Measurements from ENCODE around the gene AUTS2.

The AUTS2 gene

DNA sequence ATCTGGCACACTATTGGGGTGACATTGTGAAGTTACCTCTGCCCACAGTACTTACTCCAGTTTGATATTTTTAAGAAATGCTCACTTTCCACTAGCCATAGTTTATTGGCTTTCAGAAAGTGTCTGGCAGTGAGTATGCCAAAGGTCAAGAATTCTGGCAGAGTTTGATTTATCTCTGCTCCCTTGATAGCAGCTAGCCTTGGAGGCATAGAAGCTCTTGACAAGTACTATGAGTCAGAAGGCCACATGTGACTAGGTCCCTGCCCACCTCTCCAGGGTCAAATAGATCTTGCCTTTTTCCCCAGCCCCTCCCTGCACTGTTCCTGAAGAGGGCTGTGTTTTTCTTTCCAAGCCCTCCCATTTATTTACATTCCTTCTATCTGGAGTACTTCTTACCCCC is 202.2 kb downstream of the AUTS2 start:
- no peak for DNase-seq

DNA sequence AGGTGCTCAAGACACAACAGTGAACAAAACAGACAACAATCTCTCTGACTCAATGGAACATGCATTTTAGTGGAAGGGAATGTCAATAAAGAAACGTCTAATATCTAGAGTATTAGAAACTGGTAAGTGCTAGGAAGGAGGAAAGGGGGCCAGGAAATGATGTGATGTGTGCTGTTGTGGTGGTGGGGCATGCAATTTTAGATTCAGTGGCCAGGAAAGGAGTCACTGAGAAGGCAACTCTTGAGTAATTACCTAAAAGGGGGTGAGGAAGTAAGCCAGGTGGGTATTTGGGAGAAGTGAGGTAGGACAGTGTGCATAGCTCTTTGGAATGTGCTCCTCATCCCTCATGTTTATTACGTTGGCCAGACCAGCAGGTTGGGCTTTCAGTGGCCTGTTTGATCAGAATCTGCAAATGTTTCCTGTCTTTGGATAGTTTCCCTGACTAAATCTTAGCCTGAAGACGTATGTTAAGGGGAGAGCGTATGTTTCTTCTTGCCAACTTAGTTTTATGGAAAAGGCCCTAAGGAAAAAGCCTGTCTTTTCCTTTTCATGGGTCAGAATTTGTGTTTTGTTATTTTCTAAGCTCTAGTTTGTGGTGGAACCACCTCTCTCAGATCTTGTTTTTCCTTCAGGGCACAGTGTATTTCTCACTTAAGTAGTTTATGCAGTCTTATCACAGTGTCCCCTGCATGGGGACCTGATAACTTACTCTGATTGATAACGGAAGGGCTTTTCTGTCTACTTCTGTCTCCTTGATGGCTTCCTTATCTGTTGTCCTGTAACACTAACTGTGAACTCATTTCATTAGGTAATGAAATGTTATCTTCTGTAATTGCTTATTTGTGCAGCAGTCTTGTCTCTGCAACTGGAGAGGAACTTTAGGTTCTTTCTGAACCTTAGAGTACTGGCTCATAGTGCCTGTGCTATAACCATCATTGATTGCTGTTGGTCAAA is 203.7 kb downstream of the AUTS2 start:
- DNase-seq = no peak

DNA sequence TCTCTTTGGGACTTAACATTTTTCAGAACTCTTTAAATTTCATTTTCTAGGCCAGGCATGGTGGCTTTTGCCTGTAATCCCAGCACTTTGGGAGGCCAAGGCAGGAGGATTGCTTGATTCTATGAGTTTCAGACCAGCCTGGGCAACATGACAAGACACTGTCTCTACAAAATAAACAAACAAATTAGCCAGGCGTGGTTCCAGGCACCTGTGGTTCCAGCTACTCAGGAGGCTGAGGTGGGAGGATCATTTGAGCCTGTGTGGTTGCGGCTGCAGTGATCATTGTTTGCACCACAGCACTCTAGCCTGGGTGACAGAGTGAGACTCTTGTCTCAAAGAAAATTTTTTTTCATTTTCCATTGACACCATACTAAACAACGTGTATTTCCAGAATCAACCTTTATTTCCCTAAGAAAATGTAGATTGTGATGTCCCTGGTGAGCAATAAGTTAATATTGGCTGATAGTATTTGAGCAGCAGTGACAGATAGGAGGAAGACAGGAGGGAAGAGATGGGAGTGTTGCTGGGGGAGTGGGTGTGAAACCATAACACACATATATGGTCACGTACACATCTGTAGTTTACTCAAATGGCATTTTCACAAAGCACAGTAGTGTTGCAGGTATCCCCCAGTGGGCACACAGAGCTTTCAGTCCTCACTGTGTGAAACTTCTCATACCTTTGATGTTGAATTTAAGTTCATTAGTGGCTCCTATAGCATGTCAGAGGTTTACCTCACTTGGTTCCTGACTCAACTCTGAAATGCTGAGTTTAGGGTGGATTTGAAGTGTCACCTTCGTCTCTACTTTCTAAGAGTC is 205.6 kb downstream of the AUTS2 start:
- no peak for DNase-seq

DNA sequence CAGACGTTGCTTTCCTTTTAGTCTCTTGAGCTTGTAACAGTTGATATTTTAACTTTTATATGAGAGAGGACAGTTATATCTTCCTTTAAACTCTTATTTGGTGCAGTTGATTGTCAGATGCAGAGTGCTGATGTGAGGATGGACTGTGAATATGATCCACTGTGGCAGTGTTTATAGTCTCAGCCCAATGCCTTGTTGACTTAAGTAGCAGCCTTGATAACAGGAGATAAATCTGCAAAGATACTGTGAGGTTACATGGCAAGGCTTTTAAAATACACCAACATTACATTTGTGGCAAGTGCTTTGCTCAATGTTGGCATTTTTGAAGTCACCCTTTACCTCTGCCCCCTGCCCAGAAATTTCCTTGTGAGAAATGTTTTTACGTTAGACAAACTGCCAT is 206.7 kb downstream of the AUTS2 start:
- no peak for DNase-seq

DNA sequence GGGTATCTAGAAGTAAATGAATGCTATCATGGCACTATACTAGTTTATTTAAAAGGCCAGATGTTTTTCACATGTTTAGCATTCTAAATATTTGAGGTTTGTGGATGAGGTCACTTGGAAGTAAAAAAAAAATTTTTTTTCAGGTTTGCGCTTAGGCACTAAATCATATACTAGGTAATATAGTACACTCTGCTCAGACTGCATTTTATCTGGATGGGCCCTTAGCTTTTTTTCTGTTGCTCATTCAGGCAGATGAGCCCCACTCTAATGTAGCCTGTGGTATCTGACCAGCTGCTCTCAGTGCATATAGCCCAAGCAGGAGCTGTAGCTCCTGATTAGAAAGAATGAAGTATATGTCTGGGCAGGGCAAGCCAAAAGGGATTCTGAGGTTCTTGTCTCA is 210.1 kb downstream of the AUTS2 start:
- DNase-seq = no peak

DNA sequence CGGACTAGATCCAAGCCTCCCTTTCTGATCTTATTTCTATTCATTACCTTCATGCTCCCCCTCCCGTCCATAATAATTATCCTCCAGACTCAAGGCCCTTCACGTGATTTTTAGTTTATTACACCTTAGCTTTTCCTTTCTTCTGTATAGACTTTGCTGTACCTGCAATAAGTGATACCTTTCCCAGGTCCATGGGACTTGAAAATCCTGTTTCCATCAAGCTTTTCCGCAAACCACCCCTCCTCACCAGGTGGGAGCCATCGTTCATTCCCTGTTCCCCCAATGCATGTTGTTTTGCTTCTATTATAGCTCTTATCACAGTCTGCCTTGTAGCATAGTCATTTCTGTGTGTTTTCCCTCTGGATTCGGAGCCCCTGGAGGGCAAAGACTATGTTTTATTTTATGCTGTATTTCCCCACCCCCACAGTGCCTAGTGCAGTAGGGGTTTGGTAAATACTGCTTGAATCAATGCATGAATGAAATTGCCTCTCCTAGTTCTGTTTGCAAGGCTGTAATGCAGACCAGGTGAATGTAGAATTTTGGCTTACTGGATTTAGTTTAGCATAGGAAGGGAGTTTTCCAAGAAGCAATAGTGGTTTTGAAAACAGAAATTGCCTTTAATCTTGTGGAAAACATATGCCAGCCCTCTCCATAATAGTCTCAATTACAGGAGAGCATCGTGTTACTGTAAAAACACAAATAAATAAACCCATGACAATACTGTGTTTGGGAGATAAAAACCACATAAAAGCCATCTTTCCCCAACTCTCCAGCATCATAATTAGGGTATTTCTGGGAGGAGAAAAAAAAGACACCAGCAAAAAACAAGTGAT is 213.4 kb downstream of the AUTS2 start:
- no peak for DNase-seq

DNA sequence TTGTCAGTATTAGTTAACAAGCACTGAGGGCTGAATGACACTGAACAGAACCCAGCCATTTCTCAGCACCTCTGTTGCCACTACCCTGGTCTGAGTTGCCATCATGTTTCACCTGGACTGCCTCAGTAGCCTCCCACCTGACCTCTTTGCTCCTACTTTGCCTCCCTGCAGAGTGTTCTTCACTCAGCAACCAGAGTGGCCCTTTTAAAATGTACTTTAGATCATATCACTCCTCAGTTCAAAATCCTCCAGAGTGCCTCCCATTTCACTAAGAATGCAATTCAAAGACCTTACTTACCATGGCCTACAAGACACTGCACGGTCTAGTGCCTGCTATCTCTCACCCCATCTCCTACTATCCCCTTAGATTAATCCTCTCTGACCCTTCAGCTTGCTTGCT is 214.5 kb downstream of the AUTS2 start:
- DNase-seq = no peak

DNA sequence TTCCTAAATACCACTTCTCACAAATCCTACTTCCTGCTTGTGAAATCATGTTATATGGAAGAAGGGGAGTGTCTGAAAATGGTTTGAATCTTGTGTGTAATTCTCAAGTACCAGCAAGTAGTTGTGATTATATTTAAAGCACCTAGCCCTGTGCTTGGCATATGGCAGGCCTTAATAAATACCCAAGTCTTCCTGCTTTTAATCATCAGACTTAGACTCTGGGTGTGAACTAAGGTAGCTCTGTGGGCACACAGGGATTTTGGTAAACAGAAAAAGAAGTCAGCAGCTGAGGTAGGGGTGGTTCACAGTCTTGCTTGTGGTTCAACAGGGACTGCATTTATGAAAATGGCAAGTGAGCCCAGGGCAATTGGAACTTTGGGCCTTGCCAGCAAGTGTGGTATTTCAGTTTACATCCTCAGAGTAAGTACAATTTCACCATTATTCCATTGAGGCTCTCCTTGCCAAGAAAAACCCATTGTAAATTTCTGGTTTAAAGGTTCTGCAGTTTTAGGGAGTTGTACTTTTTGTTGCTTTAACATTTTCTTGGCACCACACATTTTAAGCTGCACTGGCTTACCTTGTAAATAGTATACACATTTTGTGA is 215.5 kb downstream of the AUTS2 start:
- DNase-seq = no peak

DNA sequence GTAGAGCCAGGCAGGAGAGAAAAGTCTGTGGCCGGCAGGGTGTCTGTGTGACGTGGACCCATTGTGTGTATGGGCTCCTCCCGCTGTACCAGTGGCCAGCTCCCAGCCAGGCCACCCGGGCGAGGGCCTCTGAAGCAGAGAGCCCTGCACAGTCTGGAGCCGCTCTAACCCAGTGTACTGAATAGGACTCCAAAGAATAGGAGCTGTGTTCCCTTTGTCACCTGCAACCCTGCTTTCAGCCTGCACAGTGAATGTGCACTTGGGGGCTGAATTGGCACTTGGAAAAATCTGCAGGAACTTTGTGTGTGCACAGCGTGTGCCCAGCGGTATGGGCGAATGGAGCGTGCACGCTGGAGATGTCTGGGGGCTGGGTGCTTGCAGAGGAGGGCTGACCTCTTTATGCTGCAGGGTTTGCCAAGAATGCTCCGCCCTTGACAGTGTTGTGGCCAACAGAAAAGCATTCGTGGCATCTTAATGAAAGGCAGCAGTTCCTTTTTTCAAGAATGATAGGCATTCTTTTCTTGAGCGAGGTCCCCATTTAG is 216.2 kb downstream of the AUTS2 start:
- DNase-seq = no peak

DNA sequence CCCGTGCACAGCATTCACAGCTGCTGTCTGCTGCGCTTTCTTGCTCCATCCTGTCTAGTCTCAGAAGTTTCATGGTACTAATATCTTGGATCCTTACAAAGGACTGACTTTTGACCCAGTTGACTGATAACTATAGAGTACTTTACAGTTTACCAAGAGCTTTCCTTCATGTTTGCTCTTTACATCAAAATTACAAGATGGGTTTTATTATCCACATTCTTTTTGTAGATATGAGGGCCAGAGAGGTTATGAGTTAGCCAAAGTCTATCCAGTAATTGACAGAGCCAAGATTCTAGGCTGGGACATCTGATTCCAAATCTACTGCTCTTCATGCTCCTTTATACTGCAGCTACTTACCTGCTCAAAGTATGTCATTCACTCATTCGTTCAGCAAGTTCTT is 218.2 kb downstream of the AUTS2 start:
- no peak for DNase-seq

DNA sequence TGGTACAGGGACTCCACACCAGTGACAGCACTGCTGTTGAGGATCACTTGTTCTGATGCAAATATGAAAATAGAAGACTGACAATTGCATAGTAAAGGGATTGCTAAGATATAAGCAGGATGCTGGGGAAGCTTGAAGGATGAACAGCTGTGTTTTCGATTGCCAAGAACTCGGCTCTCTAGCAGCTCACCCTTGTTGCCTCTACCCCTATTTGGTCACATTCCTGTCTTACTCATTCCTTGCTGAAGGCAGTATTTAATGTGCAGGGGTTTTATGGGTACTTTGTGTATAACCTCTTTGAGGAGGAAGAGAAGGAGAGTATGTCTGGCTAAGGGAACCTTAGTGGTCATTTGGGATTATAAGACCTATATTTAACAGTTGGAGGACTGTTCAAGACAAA is 218.8 kb downstream of the AUTS2 start:
- DNase-seq = peak; percentile 31

DNA sequence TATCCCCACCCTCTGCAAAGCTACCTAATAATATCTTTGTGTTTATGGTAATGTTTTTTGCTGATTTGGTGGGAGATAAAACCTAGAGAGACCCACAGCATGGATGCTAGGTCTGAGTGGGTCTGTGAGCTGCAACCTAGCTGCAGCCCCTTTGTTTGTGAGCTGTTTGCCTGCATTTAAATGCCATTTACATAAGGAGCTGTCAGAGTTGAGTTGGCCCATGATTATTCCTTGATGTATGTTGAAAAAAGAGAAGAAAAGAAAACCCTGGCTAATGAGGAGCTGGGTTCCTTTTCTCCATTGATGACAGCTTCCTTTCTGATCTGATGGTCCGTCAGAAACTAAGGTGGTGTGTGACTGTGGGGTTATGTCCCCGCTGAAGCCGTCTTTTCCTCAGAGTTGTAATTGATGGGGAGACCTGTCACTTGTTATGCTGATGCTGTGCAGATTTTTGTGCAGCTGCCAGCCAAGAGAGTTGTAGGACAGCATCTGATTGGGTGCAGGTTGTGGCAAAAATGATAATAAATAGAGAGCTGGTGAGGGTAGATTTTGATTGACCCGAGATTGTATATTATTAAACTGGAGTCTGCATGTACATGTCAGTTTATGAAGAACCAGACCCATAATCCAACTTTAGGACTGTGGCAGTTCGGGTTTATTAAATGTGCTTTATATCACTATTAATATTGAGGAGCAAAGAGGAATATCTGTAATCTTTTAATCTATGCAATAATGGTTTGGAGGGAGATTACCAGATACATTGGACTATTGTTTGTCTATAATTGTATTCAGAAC is 219.8 kb downstream of the AUTS2 start:
- no peak for DNase-seq

DNA sequence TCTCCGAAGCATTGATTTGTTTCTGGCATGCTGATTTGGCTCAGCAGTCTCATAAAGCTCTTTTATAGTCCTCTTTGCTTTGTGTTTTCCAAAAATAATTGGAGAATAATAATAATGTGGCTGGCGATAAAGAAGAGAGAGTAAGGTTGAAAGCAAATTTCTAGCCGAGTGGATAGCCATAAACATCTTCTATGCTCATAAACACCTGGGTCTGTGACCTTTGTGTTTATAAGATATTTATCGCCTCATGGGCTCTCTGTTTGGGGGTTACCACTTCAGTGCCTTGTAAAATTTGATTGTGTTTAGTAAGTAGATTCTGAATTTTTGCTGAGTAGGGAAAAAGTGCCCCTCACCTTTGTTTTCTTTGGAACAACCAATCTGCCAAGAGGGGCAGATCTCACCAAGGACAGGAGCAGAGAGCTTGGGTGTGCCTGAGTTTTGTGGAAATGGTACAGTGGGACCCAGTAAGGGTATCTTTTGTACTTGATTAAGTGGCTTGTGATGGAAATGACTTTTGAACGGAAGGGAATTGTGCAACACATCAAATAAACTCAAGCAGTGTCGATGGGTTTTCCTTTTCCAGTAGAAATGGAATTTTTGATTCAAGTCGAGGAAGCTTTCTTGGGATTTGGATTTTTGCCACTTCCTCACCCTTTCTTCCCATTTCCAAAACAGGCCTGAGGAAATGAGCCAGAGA is 220.5 kb downstream of the AUTS2 start:
- no peak for DNase-seq

DNA sequence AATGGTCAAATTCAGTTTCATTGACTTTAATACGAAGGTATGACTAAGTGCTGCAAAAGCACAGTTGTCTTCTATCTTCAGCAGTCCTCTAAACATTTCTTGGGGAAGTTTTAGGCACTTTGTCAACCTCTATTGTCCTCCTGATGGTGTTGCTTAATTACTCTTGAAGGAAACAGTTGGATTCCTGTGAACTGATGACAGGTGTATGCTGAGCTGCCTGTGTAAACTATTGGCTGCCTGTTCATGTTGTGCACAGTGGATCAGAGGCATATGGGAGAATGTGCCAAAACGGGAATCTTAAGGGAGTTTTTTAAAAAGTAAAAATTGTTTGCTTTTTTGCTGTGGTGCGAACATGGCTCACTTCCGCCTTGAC is 221.0 kb downstream of the AUTS2 start:
- DNase-seq = no peak

DNA sequence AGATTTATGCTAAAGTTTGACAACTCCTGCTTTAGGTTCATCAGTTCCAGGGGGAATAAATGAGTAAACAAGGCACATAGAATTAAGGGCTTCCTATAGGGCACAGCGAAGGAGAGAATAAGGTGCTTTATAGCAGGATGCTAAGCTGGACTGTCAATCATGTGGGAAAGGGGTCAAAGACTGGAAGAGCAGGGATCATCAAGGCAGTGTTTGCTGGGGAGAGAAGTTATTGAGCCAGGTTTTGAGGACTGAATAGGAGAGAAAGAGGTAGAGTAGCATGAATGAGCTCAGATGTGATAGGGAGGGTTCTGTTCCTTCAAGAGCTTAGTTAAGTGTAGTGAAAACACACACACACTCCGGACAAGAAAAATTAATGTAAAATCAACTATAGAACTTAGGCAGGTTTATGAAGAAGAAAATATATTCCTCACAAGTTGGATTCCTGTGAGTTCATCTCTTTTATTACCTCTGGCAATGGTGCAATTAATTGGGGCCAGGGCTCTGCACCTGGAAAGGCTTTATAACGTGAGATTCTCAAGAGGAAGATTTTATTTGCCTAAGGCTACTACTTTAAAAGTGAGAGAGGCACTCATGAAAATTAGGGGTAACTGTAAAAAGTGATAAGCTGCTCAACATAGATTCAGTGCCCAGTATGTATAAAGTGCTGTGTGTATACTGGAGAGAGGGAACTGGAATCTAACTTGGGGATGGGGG is 222.4 kb downstream of the AUTS2 start:
- DNase-seq = no peak

DNA sequence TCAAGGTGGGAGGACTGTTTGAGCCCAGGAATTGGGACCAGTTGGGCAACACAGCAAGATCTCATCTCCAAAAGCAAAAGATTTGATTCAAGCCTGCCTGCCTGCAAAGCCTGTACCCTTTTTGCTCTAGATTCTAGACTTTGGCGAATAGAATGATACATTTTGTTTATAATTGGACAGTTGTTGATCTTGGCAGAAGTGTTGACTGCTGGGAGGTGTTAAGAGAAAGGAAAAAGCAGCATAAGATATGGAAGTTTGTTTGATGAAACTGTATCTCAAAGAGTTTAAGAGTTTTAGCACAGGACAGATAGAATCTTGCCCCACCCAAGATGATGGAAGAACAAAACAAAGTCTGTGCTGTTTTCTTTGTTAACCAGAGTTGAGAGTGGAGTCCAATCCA is 224.1 kb downstream of the AUTS2 start:
- no peak for DNase-seq

DNA sequence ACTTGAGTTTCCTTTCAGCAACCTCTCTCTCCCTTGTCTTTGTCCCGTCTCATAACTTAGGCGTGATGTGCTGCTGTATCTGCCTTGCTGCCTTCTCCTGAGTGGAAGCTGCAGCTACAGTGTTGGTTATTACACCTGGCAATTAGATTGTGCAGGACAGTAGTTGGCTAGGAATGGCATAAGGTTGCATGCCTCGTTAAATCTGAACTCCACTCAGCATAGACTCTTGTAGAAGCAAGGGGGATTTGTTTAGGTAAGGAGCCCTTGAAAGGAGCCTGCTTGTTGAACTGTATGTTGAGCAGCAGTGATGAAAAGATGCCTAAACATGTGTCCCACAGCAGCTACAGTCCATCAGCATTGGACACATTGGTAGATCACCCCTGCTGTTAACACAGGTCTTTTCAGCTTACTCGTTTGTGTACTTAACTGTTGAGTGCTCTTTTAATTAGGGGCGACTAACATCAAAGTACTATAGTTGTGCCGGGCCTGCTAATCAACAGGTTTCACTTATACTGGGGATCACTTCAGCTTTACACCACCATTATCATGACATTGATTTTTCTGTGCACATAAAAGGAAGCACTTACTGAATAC is 225.0 kb downstream of the AUTS2 start:
- no peak for DNase-seq

DNA sequence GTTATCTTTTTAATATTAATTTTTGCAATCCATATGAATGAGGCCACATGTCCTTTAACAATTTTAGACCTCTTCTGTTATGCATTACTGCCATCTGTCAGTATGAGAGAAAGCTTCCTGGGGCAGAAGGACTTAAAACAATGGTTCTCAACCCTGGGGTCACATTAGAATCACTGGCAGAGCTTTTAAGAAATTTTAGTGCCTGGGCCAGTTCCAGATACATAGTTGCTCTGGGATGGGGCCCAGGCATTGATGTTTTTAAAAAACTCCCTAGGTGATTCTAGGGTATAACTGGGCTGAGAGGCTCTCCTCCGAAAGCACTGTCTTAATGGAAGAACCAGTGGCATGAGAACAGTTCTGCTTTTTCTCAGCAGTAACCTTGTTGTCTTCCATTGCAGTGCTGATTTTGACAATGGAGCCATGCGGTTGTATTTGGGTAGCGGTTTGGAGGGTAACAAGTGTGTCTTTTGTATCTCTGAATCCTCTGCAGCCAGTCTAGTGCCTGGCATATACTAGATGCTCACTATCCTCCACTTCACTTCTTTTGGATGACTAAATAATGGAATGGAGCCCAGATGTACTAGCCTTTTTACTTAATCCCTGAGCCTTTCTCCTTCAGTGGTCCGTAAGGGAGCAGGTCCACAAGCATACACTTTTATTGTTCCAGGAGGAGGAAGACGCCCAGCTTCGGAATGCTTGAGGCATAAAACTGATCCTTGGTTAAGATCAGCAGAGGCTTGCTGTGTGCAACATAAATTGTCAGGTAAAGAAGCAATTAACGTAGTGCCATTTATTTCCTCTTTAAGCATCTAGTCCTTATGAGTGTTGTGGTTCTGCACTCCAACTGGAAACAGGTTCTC is 227.1 kb downstream of the AUTS2 start:
- no peak for DNase-seq

DNA sequence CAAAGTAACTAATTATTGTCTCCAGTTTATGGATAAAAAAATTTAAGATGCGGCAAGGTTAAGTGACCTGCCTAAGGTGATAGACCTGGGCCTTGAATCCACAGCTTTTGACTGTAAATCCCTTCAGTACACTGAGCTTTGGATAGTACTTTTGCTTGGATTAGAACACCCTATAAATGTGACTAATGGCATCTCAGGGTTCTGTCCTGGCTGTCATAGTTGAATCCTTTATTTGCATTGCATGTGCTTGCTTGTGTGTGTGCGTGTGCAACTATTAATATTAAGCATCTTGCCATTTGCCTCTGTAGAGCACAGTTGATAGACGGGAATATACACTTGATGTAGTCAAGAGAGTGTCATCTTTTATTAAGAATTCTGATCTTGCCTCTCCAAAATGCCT is 228.0 kb downstream of the AUTS2 start:
- no peak for DNase-seq

All from amniotic stem cell (primary cell).